ENCODE results near the gene PCBD1. TPM values are rescaled to one million over a fixed set of nuclear protein-coding genes. Genes with fewer than 3 reads are reported as not detected.
A peak's percentile ranks its signal among the peaks of the same experiment; 100 is the strongest.

The PCBD1 gene
- total RNA-seq, 4 donors from 2014 or later, result 31.0 to 57.8 (median 52.4) TPM

DNA sequence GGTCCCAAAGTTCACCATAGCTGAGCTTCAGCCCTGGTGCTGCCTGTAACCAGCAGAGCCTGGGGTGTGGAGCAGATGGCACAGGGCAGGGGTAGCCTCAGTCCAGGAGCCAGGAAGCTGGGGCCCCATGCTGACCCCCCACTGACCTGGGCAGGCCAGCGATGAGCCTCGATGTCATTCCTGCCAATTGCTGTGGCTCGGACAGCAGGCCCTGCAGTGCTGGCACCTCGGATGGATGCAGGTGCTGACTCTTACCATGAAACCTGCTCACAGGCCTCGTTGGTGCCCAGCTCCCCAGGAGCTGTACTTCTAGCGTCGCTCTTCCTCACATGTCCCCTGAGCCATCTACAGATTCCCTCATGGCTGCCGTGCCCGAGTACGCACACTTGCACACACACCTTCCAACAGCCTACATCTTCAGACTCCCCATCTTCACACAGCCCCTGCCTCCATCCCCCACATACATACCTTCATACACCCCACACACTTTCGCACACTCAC is 46.8 kb upstream of the PCBD1 start:
- TF ChIP-seq, protein P1, sequence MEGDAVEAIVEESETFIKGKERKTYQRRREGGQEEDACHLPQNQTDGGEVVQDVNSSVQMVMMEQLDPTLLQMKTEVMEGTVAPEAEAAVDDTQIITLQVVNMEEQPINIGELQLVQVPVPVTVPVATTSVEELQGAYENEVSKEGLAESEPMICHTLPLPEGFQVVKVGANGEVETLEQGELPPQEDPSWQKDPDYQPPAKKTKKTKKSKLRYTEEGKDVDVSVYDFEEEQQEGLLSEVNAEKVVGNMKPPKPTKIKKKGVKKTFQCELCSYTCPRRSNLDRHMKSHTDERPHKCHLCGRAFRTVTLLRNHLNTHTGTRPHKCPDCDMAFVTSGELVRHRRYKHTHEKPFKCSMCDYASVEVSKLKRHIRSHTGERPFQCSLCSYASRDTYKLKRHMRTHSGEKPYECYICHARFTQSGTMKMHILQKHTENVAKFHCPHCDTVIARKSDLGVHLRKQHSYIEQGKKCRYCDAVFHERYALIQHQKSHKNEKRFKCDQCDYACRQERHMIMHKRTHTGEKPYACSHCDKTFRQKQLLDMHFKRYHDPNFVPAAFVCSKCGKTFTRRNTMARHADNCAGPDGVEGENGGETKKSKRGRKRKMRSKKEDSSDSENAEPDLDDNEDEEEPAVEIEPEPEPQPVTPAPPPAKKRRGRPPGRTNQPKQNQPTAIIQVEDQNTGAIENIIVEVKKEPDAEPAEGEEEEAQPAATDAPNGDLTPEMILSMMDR (IDR thresholded peaks at IDR 0.05 in 4 of 5, conservative IDR thresholded peaks at IDR 0.05 in 1 of 5), result no peak
- no peak for TF ChIP-seq POLR2A (IDR thresholded peaks at IDR 0.05)
- Histone ChIP-seq H3K27me3 (no peaks in the 10 kb centered on the region), H3K9me3 (no peaks in the 10 kb centered on the region), H3K36me3 (no peaks in the 10 kb centered on the region), H3K27ac (no peak overlapping the region), H3K4me3 (no peak overlapping the region), H3K4me1 (peaks cover 0 to 1% of the 10 kb centered on the region in 2 donors)
- no peak for DNase-seq
- in situ Hi-C loops (cut with MboI; ENCODE audit: low sequenced_read_pairs in 4 of 4), result loop anchor here in 1 of 4 donors (10.0 kb wide), 1 partner anchor 350 kb away; no protein-coding TSS in a partner anchor
- no peak for ATAC-seq
- intact Hi-C loops (cut with DNase I; ENCODE audit: low total_unique reads), result no loop called here

DNA sequence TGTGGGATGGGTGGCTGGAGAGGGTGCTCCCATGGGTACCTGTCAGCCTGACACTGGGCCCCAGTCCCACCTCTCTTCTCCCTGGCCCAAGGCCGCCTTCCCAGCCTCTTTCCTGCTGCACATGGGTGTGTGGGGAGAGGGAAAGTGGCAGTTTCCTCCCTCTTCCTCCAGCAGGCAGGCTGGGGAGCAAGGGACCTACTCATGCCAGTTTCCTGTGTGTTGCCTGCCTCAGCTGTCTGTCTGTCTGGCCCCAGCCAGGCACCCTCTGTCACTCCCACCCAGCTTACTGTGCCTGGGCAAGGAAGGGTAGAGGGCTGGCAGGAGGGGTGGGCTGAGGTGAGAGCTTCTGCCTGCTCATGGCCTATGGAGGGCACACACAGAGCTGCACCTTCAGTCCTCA is 46.3 kb upstream of the PCBD1 start:
- no peaks in the 10 kb centered on the region for H3K27me3 ChIP-seq
- intact Hi-C loops (cut with DNase I; ENCODE audit: low total_unique reads), result no loop called here

DNA sequence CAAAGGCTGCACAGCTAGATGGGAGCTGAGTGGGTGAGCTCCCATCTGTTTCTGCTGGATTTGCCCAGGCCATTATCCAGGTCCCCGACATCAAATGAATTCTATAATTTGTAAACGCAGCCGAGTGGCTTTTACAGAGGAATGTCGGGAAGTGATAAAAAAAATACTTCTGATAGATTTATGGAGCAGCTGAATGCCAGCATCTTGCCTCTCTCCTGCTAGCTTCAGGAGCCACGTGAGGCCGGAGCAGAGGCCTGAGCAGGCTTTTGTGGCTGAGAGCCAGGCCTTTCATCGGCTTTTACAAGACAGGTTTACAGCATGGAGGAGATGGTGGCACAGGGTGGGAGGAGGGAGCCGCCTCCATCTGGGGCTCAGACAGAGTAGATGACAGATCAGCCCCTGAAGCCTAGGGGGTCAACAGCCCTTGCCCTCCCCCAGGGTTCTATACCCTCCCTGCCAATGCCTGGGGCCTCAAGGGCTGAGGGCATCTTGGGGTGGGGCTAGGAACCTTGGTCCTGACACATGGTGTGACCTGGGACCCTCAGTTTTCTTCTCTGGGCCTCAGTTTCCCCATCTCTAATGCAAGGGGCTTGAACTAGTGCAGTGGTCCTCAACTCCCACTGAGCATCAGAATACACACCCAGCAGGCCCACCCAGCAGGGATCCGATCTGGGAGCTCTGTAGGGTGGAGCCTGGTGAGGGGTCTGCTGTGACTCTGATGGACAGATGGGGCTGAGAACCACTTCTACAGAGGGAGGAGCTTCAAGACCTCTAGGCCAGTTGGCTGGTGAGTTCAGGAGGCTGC is 44.2 kb upstream of the PCBD1 start:
- H3K4me1 ChIP-seq, result no peaks in the 10 kb centered on the region
- no peaks in the 10 kb centered on the region for H3K9me3 ChIP-seq
- intact Hi-C loops (cut with DNase I; ENCODE audit: low total_unique reads) (no loop called here), in situ Hi-C loops (cut with MboI; ENCODE audit: low sequenced_read_pairs in 4 of 4) (loop anchor here in 1 of 4 donors (10.0 kb wide), 1 partner anchor 352 kb away; no protein-coding TSS in a partner anchor)
- no peak for DNase-seq
- no peak for ATAC-seq
- H3K27me3 ChIP-seq, result no peaks in the 10 kb centered on the region
- no peak overlapping the region for H3K27ac ChIP-seq
- no peak for TF ChIP-seq POLR2A (IDR thresholded peaks at IDR 0.05)
- TF ChIP-seq, protein P1 (IDR thresholded peaks at IDR 0.05 in 4 of 5, conservative IDR thresholded peaks at IDR 0.05 in 1 of 5), result no peak
- no peak overlapping the region for H3K4me3 ChIP-seq
- H3K36me3 ChIP-seq, result no peaks in the 10 kb centered on the region

More for the DNA sequence above, 46.3 kb upstream of the PCBD1 start:
- in situ Hi-C loops (cut with MboI; ENCODE audit: low sequenced_read_pairs in 4 of 4), result loop anchor here in 1 of 4 donors (10.0 kb wide), 1 partner anchor 350 kb away; no protein-coding TSS in a partner anchor
- DNase-seq (no peak), ATAC-seq (no peak)
- Histone ChIP-seq H3K27ac (no peak overlapping the region), H3K36me3 (no peaks in the 10 kb centered on the region), H3K9me3 (no peaks in the 10 kb centered on the region), H3K4me3 (no peak overlapping the region), H3K4me1 (no peaks in the 10 kb centered on the region)
- TF ChIP-seq POLR2A (IDR thresholded peaks at IDR 0.05), result no peak
- TF ChIP-seq, protein P1 (IDR thresholded peaks at IDR 0.05 in 4 of 5, conservative IDR thresholded peaks at IDR 0.05 in 1 of 5), result no peak

DNA sequence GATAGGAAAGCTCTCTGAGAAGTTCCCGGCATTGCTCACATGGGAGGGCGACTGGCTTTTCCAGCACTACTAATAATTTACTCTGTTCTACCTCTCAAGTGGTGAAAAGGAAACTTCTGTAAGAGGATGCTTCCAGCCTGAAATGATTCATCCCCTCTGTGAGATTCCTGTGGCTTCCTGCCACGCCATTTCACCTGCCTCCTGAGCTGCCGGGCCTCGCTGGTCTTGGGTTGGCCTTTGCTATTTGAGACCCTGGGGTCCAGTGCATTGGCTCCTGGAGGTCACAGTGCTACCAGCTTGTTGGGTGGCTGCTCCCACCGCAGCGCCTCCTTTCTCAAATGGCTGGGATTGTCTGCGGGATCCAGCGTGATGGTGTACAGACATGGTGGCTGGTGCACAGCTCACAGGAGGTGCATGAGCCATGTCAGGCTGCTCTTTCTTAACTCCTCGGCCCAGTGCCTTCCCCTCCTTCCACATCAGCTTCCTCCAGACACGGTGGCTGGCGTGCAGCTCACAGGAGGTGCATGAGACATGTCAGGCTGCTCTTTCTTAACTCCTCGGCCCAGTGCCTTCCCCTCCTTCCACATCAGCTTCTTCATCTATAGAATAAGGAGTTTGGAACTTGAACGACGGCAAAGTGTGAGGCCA is 42.9 kb upstream of the PCBD1 start:
- H3K27me3 ChIP-seq, result no peaks in the 10 kb centered on the region
- H3K4me3 ChIP-seq, result no peak overlapping the region
- ATAC-seq (peak in 1 of 2 donors; percentile 50), DNase-seq (no peak)
- no peaks in the 10 kb centered on the region for H3K9me3 ChIP-seq
- no peak overlapping the region for H3K27ac ChIP-seq
- no peaks in the 10 kb centered on the region for H3K36me3 ChIP-seq
- in situ Hi-C loops (cut with MboI; ENCODE audit: low sequenced_read_pairs in 4 of 4) (loop anchor here in 1 of 4 donors (10.0 kb wide), 1 partner anchor 354 kb away; no protein-coding TSS in a partner anchor), intact Hi-C loops (cut with DNase I; ENCODE audit: low total_unique reads) (no loop called here)
- H3K4me1 ChIP-seq, result no peaks in the 10 kb centered on the region
- TF ChIP-seq POLR2A (IDR thresholded peaks at IDR 0.05), result no peak
- TF ChIP-seq, protein P1 (IDR thresholded peaks at IDR 0.05 in 4 of 5, conservative IDR thresholded peaks at IDR 0.05 in 1 of 5), result no peak

Measured in gastrocnemius medialis (tissue), 4 donors.